ACHN (cell line): ENCODE results near the gene CLEC17A.
"Not testable (repeated sequence)": the region's sequence is repeated elsewhere in the genome, so short reads cannot be mapped to it uniquely, and the experiment has no call there.

Experiments used
- DNase-seq: peaks from one replicate; pipeline ENCODE4 v3.0.0-alpha.2; 2015
- in situ Hi-C: cut with HindIII; loops from 2 replicates; pipeline ENCODE4 v1.10.0; 2017; ENCODE audit warnings: low sequenced_read_pairs, low pct_ligation_motif_present, low pct_unique_long_range_greater_than_20kb

Gene CLEC17A

GRCh38 chr19:14619404-14619803, 36.5 kb downstream of the CLEC17A start:
- in situ Hi-C loops, result no loop called here
- no peak for DNase-seq

GRCh38 chr19:14624491-14624890, 41.6 kb downstream of the CLEC17A start:
- DNase-seq, in situ Hi-C loops: not testable (repeated sequence)

- DNase-seq, result no peak
- in situ Hi-C loops, result no loop called here
These were observed 46.7 kb downstream of the CLEC17A start for GRCh38 chr19:14629557-14629956.

- DNase-seq, result peak; percentile 17
- in situ Hi-C loops, result no loop called here
These were observed 49.4 kb downstream of the CLEC17A start for GRCh38 chr19:14632286-14632685.

- DNase-seq, result no peak
- in situ Hi-C loops, result no loop called here
These were observed 56.8 kb downstream of the CLEC17A start for GRCh38 chr19:14639536-14640277.

- no peak for DNase-seq
- in situ Hi-C loops, result no loop called here
These were observed 65.6 kb downstream of the CLEC17A start for GRCh38 chr19:14648506-14648905.

GRCh38 chr19:14649020-14649419, 66.1 kb downstream of the CLEC17A start:
- DNase-seq, result no peak
- in situ Hi-C loops, result no loop called here

- in situ Hi-C loops, result no loop called here
These were observed 67.3 kb downstream of the CLEC17A start for GRCh38 chr19:14650161-14650560.

GRCh38 chr19:14654786-14655560, 72.1 kb downstream of the CLEC17A start:
- in situ Hi-C loops, result no loop called here
- no peak for DNase-seq

More at GRCh38 chr19:14650161-14650560, 67.3 kb downstream of the CLEC17A start:
- DNase-seq, result no peak

GRCh38 chr19:14655726-14656125, 72.8 kb downstream of the CLEC17A start:
- DNase-seq, result no peak
- in situ Hi-C loops, result no loop called here

- DNase-seq, result no peak
- in situ Hi-C loops, result no loop called here
These were observed 77.1 kb downstream of the CLEC17A start for GRCh38 chr19:14659874-14660489.

GRCh38 chr19:14661372-14661924, 78.6 kb downstream of the CLEC17A start:
- in situ Hi-C loops, result no loop called here
- DNase-seq, result no peak
